H1 (cell line): ENCODE measurements around the gene GOLGA6B. TPM values are rescaled to one million over a fixed set of nuclear protein-coding genes. Genes with fewer than 3 reads are reported as not detected.
"Not testable (repeated sequence)": the region's sequence is repeated elsewhere in the genome, so short reads cannot be mapped to it uniquely, and the experiment has no call there.

Source experiments
- CTCF ChIA-PET: fragments of 300-600 bp; sonication (Branson Sonifier 250); formaldehyde crosslinking; loops from one replicate; lab custom pipeline; 2021; ENCODE audit not compliant: partially characterized antibody; lab: Charles Lee
- POLR2A ChIA-PET: fragments of 300-600 bp; sonication (Branson Sonifier 250); formaldehyde crosslinking; loops from one replicate; lab custom pipeline; 2021; ENCODE audit warnings: inconsistent platforms; ENCODE audit not compliant: partially characterized antibody; lab: Charles Lee
- DNase-seq, 2 experiments: peaks; one replicate each; pipeline versions ENCODE4 v3.0.0 to v3.0.0-alpha.2; 2010 to 2022; ENCODE audit warnings: low spot score in 2 of 2, low read depth in 1 of 2, mixed read lengths in 1 of 2
- FAIRE-seq: peaks from 2 replicates; lab custom pipeline; 2011; peaks lifted over from hg19 to GRCh38; lab: Jason Lieb, UNC
- H2AFZ ChIP-seq: 2 replicates; pipeline ENCODE4 v1.8.1; 2012; ENCODE audit warnings: low read length, inconsistent platforms
- H2AK5ac ChIP-seq: 2 replicates; pipeline ENCODE4 v1.6.1; 2013; ENCODE audit warnings: low read depth, low read length
- H2BK120ac ChIP-seq: replicated peaks from 2 replicates; pipeline ENCODE3; 2013; ENCODE audit warnings: low read depth, low read length, inconsistent platforms
- H2BK12ac ChIP-seq: 2 replicates; pipeline ENCODE4 v1.6.1; 2013; ENCODE audit warnings: low read depth, low read length
- H2BK15ac ChIP-seq: 2 replicates; pipeline ENCODE4 v1.6.1; 2013; ENCODE audit warnings: low read length
- H2BK20ac ChIP-seq: 2 replicates; pipeline ENCODE4 v1.6.1; 2013; ENCODE audit warnings: low read length
- H2BK5ac ChIP-seq: 2 replicates; pipeline ENCODE4 v1.6.1; 2013; ENCODE audit warnings: low read depth, low read length
- H3K14ac ChIP-seq: 2 replicates; pipeline ENCODE4 v1.6.1; 2013; ENCODE audit warnings: inconsistent platforms; ENCODE audit not compliant: insufficient read length
- H3K18ac ChIP-seq: 2 replicates; pipeline ENCODE4 v1.6.1; 2013; ENCODE audit warnings: low read length; ENCODE audit errors: extremely low read depth
- H3K23ac ChIP-seq: 2 replicates; pipeline ENCODE4 v1.6.1; 2013; ENCODE audit warnings: inconsistent platforms; ENCODE audit not compliant: insufficient read length
- H3K23me2 ChIP-seq: 2 replicates; pipeline ENCODE4 v1.6.1; 2013; ENCODE audit warnings: low read depth, low read length
- H3K27ac ChIP-seq: 2 replicates; pipeline ENCODE4 v1.6.1; 2011; ENCODE audit warnings: low read depth, low read length, inconsistent platforms
- H3K27me3 ChIP-seq, 4 experiments: replicated peaks in 1 of 4; 1 replicate in 1 of 4; 2 replicates in 3 of 4; pipeline versions ENCODE4 v1.6.1 to v1.8.1; 2011 to 2013; ENCODE audit warnings: low read length in 3 of 4, mild to moderate bottlenecking in 3 of 4, inconsistent platforms in 2 of 4, mixed read lengths in 2 of 4, moderate library complexity in 1 of 4; ENCODE audit not compliant: control insufficient read depth in 3 of 4, insufficient read depth in 3 of 4; ENCODE audit errors: extremely low read depth in 1 of 4
- H3K36me3 ChIP-seq, 4 experiments: 2 replicates each; pipeline versions ENCODE4 v1.6.1 to v1.8.1; 2011 to 2013; ENCODE audit warnings: mild to moderate bottlenecking in 4 of 4, low read length in 3 of 4, moderate library complexity in 2 of 4, control low read depth in 1 of 4, inconsistent platforms in 1 of 4; ENCODE audit not compliant: insufficient read depth in 4 of 4, control insufficient read depth in 2 of 4
- H3K4ac ChIP-seq: replicated peaks from 2 replicates; pipeline ENCODE3; 2013; ENCODE audit warnings: low read length, low read depth, mixed read lengths, inconsistent platforms; ENCODE audit not compliant: insufficient read length
- H3K4me1 ChIP-seq, 4 experiments: replicated peaks in 1 of 4; 1 replicate in 1 of 4; 2 replicates in 3 of 4; pipeline versions ENCODE4 v1.6.1 to v1.8.1; 2011 to 2013; ENCODE audit warnings: low read length in 3 of 4, inconsistent platforms in 2 of 4, mixed read lengths in 1 of 4; ENCODE audit not compliant: insufficient read depth in 4 of 4, control insufficient read depth in 3 of 4
- H3K4me2 ChIP-seq, 2 experiments: 2 replicates each; pipeline versions ENCODE4 v1.6.1 to v1.8.1; 2011 to 2013; ENCODE audit warnings: low read depth in 2 of 2, low read length in 2 of 2, control low read depth in 1 of 2, inconsistent platforms in 1 of 2, mild to moderate bottlenecking in 1 of 2; ENCODE audit not compliant: insufficient read depth in 1 of 2
- H3K4me3 ChIP-seq, 4 experiments: fragments of 200-600, 300-600 bp in 1 of 4; sonication (generic), shearing (Covaris generic), sonication (Bioruptor Twin) in 1 of 4; 2 replicates each; pipeline versions ENCODE4 v1.5.1 to v1.8.1; 2011 to 2016; ENCODE audit warnings: low read length in 4 of 4, low read depth in 3 of 4, control low read depth in 2 of 4, inconsistent platforms in 2 of 4, mild to moderate bottlenecking in 2 of 4, mixed read lengths in 1 of 4, moderate library complexity in 1 of 4; ENCODE audit not compliant: insufficient read depth in 2 of 4; ENCODE audit errors: extremely low read depth in 1 of 4
- H3K56ac ChIP-seq: replicated peaks from 2 replicates; pipeline ENCODE3; 2013; ENCODE audit warnings: low read depth, mild to moderate bottlenecking, mixed read lengths, low read length, inconsistent platforms; ENCODE audit not compliant: insufficient read length
- H3K79me1 ChIP-seq: 2 replicates; pipeline ENCODE4 v1.6.1; 2013; ENCODE audit warnings: low read depth, low read length, control low read depth
- H3K79me2 ChIP-seq, 2 experiments: 2 replicates each; pipeline versions ENCODE4 v1.6.1 to v1.8.1; 2012 to 2013; ENCODE audit warnings: low read length in 2 of 2, mild to moderate bottlenecking in 2 of 2, inconsistent platforms in 1 of 2; ENCODE audit not compliant: insufficient read depth in 2 of 2, control insufficient read depth in 1 of 2
- H3K9ac ChIP-seq, 4 experiments: replicated peaks in 1 of 4; 1 replicate in 1 of 4; 2 replicates in 3 of 4; pipeline versions ENCODE4 v1.6.1 to v1.8.1; 2011 to 2013; ENCODE audit warnings: low read depth in 3 of 4, low read length in 3 of 4, control low read depth in 2 of 4, mild to moderate bottlenecking in 2 of 4, moderate library complexity in 2 of 4, inconsistent platforms in 1 of 4; ENCODE audit errors: extremely low read depth in 1 of 4
- H3K9me3 ChIP-seq, 2 experiments: 2 replicates each; pipeline versions ENCODE4 v1.6.1 to v1.8.1; 2012 to 2013; ENCODE audit warnings: mild to moderate bottlenecking in 2 of 2, moderate library complexity in 2 of 2, control low read depth in 1 of 2, inconsistent platforms in 1 of 2, low read depth in 1 of 2, low read length in 1 of 2, mixed read lengths in 1 of 2; ENCODE audit not compliant: insufficient read depth in 2 of 2
- H4K20me1 ChIP-seq, 2 experiments: replicated peaks in 1 of 2; 2 replicates each; pipeline versions ENCODE3 to v1.8.1; 2011 to 2013; ENCODE audit warnings: inconsistent platforms in 2 of 2, low read length in 2 of 2, mild to moderate bottlenecking in 1 of 2; ENCODE audit not compliant: insufficient read depth in 2 of 2, control insufficient read depth in 1 of 2
- H4K5ac ChIP-seq: 2 replicates; pipeline ENCODE4 v1.6.1; 2013; ENCODE audit warnings: low read length, low read depth, mixed read lengths, inconsistent platforms; ENCODE audit not compliant: insufficient read length
- H4K8ac ChIP-seq: 2 replicates; pipeline ENCODE4 v1.8.0; 2013; ENCODE audit warnings: mild to moderate bottlenecking, moderate library complexity, low read length, inconsistent platforms; ENCODE audit not compliant: insufficient read depth; ENCODE audit errors: extremely low read depth
- H4K91ac ChIP-seq: replicated peaks from 2 replicates; pipeline ENCODE3; 2013; ENCODE audit warnings: low read length, mixed read lengths, inconsistent platforms; ENCODE audit not compliant: insufficient read length
- WGBS, 2 experiments: shearing (Covaris generic) in 1 of 2; methylation state at CpG; one replicate each; pipeline versions ENCODE4 v1.1.6 to v1.1.7; 2013 to 2015; ENCODE audit warnings: low lambda C conversion rate in 2 of 2, mixed read lengths in 2 of 2, inconsistent platforms in 1 of 2, low coverage in 1 of 2, missing lambda C conversion rate in 1 of 2; ENCODE audit not compliant: insufficient replicate concordance in 2 of 2, insufficient coverage in 1 of 2, insufficient read length in 1 of 2; ENCODE audit errors: extremely low coverage in 1 of 2, missing lambda C conversion rate in 1 of 2; 5-methylcytosine and 5-hydroxymethylcytosine counted together
- polyA plus RNA-seq, 7 experiments: library from polyadenylated mRNA; depleted of rRNA in 3 of 7; stranded (reverse) in 5 of 7; unstranded in 2 of 7; fragments of >200 nt in 5 of 7; fragments of 200-250 nt in 2 of 7; gene quantifications; 1 replicate in 5 of 7; 2 replicates in 1 of 7; 4 replicates in 1 of 7; pipeline versions ENCODE4 v1.2.1 to v1.2.3, GENCODE V29; 2011 to 2013; ENCODE audit warnings: missing spikeins in 2 of 7, mixed read lengths in 2 of 7
- total RNA-seq: library from RNA; stranded (reverse); fragmentation: NEBNext Ultra II Directional; extraction: Animal tissue kit (Norgen Biotek cat#: 25700); gene quantifications from 2 replicates; pipeline ENCODE4 v1.2.1, GENCODE V29; 2021

The GOLGA6B gene
- total and polyA plus RNA-seq, 2 of the 8 experiments (the other 6 are each of a cell fraction or from before 2014, with no cell fraction given) = 0.09 TPM; not detected in 1

GRCh38 chr15:72639759-72640483 is 14.6 kb upstream of the GOLGA6B start:
- H2AFZ ChIP-seq, H3K79me1 ChIP-seq, H3K9me3 ChIP-seq, H3K27ac ChIP-seq, H3K4ac ChIP-seq, H4K20me1 ChIP-seq, H3K27me3 ChIP-seq, H3K56ac ChIP-seq, H4K91ac ChIP-seq, FAIRE-seq, H2BK5ac ChIP-seq, H3K23ac ChIP-seq, H3K4me3 ChIP-seq, CTCF ChIA-PET, H3K4me1 ChIP-seq, H2BK20ac ChIP-seq, H3K4me2 ChIP-seq, H4K8ac ChIP-seq, H3K9ac ChIP-seq, H3K18ac ChIP-seq, H2BK120ac ChIP-seq, H3K79me2 ChIP-seq, H4K5ac ChIP-seq, POLR2A ChIA-PET, H3K14ac ChIP-seq, DNase-seq, H2AK5ac ChIP-seq, H2BK12ac ChIP-seq, H3K23me2 ChIP-seq, H3K36me3 ChIP-seq, H2BK15ac ChIP-seq: not testable (repeated sequence)
- WGBS, 2 experiments = no CpG with 5 or more reads among the region's 26 CpGs

- H4K8ac ChIP-seq, POLR2A ChIA-PET, H3K14ac ChIP-seq, H3K56ac ChIP-seq, FAIRE-seq, H4K91ac ChIP-seq, H2BK120ac ChIP-seq, H3K27me3 ChIP-seq, H2AK5ac ChIP-seq, H3K79me2 ChIP-seq, H4K5ac ChIP-seq, H3K18ac ChIP-seq, H2BK15ac ChIP-seq, H2AFZ ChIP-seq, H3K79me1 ChIP-seq, H3K4me1 ChIP-seq, H3K9me3 ChIP-seq, H3K4me2 ChIP-seq, DNase-seq, H3K4me3 ChIP-seq, CTCF ChIA-PET, H3K36me3 ChIP-seq, H2BK20ac ChIP-seq, H4K20me1 ChIP-seq, H3K4ac ChIP-seq, H3K23me2 ChIP-seq, H2BK12ac ChIP-seq, H3K27ac ChIP-seq, H3K9ac ChIP-seq, H3K23ac ChIP-seq, H2BK5ac ChIP-seq: not testable (repeated sequence)
- WGBS, 2 experiments = no CpG with 5 or more reads among the region's 2 CpGs
Measured at GRCh38 chr15:72642271-72642670, 12.2 kb upstream of the GOLGA6B start.
